GDM1 (cell line): ENCODE data around the gene CCDC117.

Experiments
- DNase-seq: peaks from one replicate; lab custom pipeline; 2025; lab: John Stamatoyannopoulos, UW

The CCDC117 gene

GRCh38 chr22:28769394-28770085 lies 3.0 kb upstream of the CCDC117 start:
- DNase-seq: no peak

- DNase-seq: no peak
These were observed 1.2 kb upstream of the CCDC117 start for GRCh38 chr22:28771195-28771791.

- no peak for DNase-seq
These were observed 969 bp downstream of the CCDC117 start for GRCh38 chr22:28773461-28773867.

- no peak for DNase-seq
These were observed 1.9 kb downstream of the CCDC117 start for GRCh38 chr22:28774378-28774777.

- no peak for DNase-seq
These were observed 7.3 kb downstream of the CCDC117 start for GRCh38 chr22:28779833-28780232.

GRCh38 chr22:28780296-28780695 lies 7.8 kb downstream of the CCDC117 start:
- no peak for DNase-seq

GRCh38 chr22:28783786-28784671 lies 11.5 kb downstream of the CCDC117 start:
- DNase-seq: no peak

- DNase-seq: no peak
These were observed 16.1 kb downstream of the CCDC117 start for GRCh38 chr22:28788601-28789000.

- DNase-seq: no peak
These were observed 18.6 kb downstream of the CCDC117 start for GRCh38 chr22:28791124-28791523.

- DNase-seq: no peak
These were observed 19.5 kb downstream of the CCDC117 start for GRCh38 chr22:28791841-28792490.

- DNase-seq: no peak
These were observed 20.2 kb downstream of the CCDC117 start for GRCh38 chr22:28792491-28793383.

- no peak for DNase-seq
These were observed 21.6 kb downstream of the CCDC117 start for GRCh38 chr22:28793976-28794584.

- DNase-seq: no peak
These were observed 22.7 kb downstream of the CCDC117 start for GRCh38 chr22:28795071-28795693.

- DNase-seq: no peak
These were observed 23.7 kb downstream of the CCDC117 start for GRCh38 chr22:28795932-28796856.

GRCh38 chr22:28798810-28799605 lies 26.5 kb downstream of the CCDC117 start:
- DNase-seq: no peak

GRCh38 chr22:28799606-28800307 lies 27.3 kb downstream of the CCDC117 start:
- no peak for DNase-seq

GRCh38 chr22:28800308-28801041 lies 28.0 kb downstream of the CCDC117 start, which contains the start of gene XBP1:
XBP1 (minus strand) TSS chr22:28800569.
- DNase-seq: peak; percentile 95
